ENCODE results near the gene ARPC4.
A peak's percentile ranks its signal among the peaks of the same experiment; 100 is the strongest.

The ARPC4 gene

DNA sequence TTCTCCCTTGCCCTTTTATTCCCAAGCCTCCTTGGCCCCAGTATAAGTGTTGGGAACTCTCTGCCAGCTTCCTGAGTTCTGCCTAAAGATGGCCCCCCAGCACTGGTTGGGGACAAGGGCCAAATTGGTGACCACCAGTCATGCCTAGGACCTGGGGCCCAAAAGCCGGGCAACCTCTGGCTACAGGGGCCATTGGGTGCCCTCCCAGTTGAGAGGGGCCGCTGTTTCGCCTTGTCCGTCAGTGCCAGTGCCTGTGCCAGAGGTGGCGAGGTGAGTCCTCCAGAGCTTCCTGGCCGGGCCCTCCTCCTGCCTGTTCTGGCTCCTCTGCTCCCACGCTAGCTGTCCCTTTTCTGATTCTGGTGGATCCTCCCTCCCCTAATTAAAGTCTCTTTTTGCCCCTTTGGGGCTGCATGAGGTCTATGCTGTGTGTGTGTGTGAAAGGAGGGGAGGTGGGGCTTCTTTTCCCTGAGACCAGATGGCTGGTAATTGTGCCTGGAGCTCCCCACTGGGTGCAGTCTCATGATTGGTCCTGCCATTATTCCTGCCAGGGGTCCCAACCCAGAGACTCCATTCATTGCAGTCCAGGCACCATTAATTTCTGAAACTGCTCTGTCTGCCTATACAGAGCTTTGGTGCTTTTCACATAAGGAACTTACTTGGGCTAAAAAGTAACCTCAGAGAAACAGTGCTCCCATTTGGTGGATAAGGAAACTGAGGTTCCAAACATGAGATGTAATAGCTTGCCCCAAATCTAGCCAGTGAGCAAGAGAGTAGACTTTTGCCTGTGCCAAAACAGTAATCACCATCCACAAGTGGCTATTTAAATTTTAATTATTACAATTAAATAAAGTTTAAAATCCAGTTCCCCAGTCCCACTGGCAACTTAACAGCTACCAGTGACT, 14.1 kb downstream of the ARPC4 start:
- no peak for DNase-seq (ENCODE audit: low spot score)
- no peak for TF ChIP-seq CTCF (IDR thresholded peaks at IDR 0.05; ENCODE audit: extremely low read depth, insufficient read depth, missing control alignments)
- in situ Hi-C loops (cut with MboI; ENCODE audit: low pct_unique_long_range_greater_than_20kb, low sequenced_read_pairs, unreplicated experiment) = no loop called here

- DNase-seq (ENCODE audit: low spot score) = no peak
- TF ChIP-seq CTCF (IDR thresholded peaks at IDR 0.05; ENCODE audit: extremely low read depth, insufficient read depth, missing control alignments) = no peak
- in situ Hi-C loops (cut with MboI; ENCODE audit: low pct_unique_long_range_greater_than_20kb, low sequenced_read_pairs, unreplicated experiment) = no loop called here
Observed at GRCh38 chr3:9807981-9808344, 15.1 kb downstream of the ARPC4 start.

DNA sequence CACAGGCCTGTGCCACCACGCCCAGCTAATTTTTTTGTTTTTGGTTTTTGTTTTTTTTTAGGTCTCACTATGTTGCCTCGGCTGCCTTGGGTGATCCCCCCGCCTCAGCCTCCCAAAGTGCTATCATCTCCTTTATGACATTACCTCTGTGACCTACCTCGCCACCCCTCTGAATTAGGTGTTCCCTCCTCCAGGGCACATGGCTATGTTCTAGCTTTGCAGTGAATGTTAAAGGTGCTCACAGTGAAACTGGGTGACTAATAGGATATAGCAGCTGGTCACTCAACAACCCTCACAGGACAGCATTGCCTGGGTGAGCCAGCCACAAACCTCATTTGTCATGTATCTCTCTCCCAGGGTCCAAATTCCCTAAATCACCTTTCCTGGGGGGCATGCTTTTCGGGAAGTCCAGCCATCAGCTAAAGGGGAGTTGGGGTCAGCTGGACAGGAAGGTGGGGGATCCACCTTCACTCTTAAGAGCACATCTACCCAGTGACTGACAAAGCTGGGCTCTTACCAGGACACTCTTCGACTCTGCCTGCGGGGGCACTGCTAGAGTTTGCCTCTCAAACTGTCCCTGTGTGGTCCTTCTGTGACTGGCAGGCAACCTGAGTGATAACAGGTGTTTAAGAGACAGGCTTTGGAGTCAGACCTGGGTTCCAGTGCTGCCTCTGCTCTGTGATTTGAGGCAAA, 15.6 kb downstream of the ARPC4 start:
- no peak for TF ChIP-seq CTCF (IDR thresholded peaks at IDR 0.05; ENCODE audit: extremely low read depth, insufficient read depth, missing control alignments)
- peak; percentile 57 for DNase-seq (ENCODE audit: low spot score)
- in situ Hi-C loops (cut with MboI; ENCODE audit: low pct_unique_long_range_greater_than_20kb, low sequenced_read_pairs, unreplicated experiment) = no loop called here

DNA sequence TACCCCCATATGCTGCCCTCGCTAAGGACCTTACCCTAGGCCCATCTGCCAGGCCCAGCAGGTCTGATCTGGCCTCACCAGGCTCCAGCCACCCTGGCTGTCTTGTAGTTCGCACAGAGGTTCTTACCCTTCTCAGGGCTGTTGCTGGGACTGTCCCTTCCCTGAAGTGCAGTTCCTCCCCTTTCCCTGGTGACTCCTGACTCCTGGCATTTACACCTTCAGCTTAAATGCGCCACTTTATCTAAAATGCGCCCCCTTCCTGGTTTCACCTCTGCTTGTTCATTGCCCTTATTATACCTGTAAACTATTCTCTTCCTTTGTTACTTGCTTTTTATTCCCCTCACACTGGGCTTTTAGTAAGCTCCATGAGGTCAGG, 16.3 kb downstream of the ARPC4 start:
- no peak for TF ChIP-seq CTCF (IDR thresholded peaks at IDR 0.05; ENCODE audit: extremely low read depth, insufficient read depth, missing control alignments)
- in situ Hi-C loops (cut with MboI; ENCODE audit: low pct_unique_long_range_greater_than_20kb, low sequenced_read_pairs, unreplicated experiment) = no loop called here
- peak; percentile 53 for DNase-seq (ENCODE audit: low spot score)

DNA sequence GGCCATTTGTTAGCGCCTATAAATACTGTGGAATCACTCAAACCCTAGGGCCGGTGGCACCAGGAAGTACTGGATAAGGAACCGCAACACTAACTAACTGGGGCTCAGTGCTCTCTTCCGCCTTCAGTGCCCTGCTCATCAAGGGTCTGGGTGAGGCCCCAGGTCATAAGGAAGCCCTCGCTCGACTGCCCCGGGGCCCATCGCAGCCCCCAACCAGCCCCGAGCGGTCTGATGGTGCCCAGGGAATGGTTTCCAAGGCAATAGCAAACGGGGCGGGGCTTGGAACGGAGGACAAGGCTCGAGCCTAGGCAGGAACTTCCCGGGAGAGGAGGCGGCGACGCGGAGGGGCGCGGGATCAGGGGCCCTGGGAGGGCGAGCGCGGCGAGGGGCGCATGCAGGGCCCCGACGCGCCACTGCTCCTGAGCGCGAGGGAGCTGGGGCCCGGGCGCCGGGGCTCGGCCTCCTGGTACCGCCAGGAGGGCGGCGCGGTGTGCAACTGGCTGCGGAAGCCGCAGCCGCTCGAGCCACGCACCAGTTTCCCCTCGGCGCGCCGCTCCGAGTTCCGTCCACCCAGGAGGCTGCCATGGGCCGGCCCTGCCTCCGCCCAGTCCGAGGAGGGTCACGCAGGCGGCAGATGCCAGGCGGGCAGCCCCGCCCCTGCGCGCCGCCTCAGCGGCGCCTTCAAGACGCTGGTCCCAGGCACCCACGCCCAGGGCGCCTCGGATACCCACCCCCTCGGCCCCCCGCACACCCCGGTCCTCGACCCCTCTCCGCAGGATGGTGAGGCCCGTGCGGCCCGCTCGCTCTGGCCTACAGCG, 16.9 kb downstream of the ARPC4 start, which contains the start of gene TTLL3:
TTLL3 (plus strand) TSS at position 648 of the 818 bp plus-strand sequence. CDS start 400 bp downstream, outside the sequence.
- peak; percentile 71 for DNase-seq (ENCODE audit: low spot score)
- in situ Hi-C loops (cut with MboI; ENCODE audit: low pct_unique_long_range_greater_than_20kb, low sequenced_read_pairs, unreplicated experiment) = no loop called here
- TF ChIP-seq CTCF (IDR thresholded peaks at IDR 0.05; ENCODE audit: extremely low read depth, insufficient read depth, missing control alignments) = no peak

DNA sequence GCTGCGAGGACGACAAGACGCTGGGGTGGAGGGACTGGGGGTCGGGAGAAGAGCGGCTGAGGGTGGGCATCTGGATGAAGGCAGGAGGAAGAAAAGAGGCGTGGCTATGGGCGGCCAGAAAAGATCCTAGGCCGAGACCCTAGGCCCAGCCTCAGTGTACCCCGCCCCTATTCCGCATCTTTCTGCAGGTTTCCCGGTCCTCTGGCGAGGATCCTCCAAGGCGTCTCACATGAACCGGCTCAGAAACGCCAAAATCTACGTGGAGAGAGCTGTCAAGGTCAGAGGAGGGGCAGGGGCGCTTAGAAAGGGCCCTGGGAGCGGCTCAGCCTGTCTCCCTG, 17.5 kb downstream of the ARPC4 start:
- in situ Hi-C loops (cut with MboI; ENCODE audit: low pct_unique_long_range_greater_than_20kb, low sequenced_read_pairs, unreplicated experiment) = no loop called here
- no peak for TF ChIP-seq CTCF (IDR thresholded peaks at IDR 0.05; ENCODE audit: extremely low read depth, insufficient read depth, missing control alignments)
- DNase-seq (ENCODE audit: low spot score) = no peak
